ENCODE data around the gene PODXL2. TPM values are rescaled to one million over a fixed set of nuclear protein-coding genes. Genes with fewer than 3 reads are reported as not detected.

PODXL2 gene
- total RNA-seq, 1 donor from 2014 or later, result 1.4 TPM

Small RNAs within 50 kb of the gene (microRNA-seq; reads per million reads assigned to microRNA genes)
- not detected for gene MIR7976

Other genes with a start within 250 kb of the PODXL2 start
- gene TPRA1, start 38.5 kb upstream of the PODXL2 start, total RNA-seq, result 21.3 TPM
- 6.9 TPM for gene MCM2, start 30.8 kb upstream of the PODXL2 start, total RNA-seq
- 31.7 TPM for gene ABTB1, start 43.8 kb downstream of the PODXL2 start, total RNA-seq
- 74.1 TPM for gene MGLL, start 193.3 kb downstream of the PODXL2 start, total RNA-seq

All from Right ventricle myocardium inferior (tissue), 1 donor.